GM19043 (cell line): ENCODE measurements around the gene ENPEP.
"Not testable (repeated sequence)": the region's sequence is repeated elsewhere in the genome, so short reads cannot be mapped to it uniquely, and the experiment has no call there.

Source experiments
- ATAC-seq: cut with Tn5 transposase; IDR thresholded peaks from one replicate; pipeline ENCODE4 v1.9.1; 2021; ENCODE audit warnings: low read depth; ENCODE audit not compliant: unreplicated experiment

Gene ENPEP

GRCh38 chr4:110483516-110483915, 7.6 kb downstream of the ENPEP start:
- ATAC-seq = no peak

- ATAC-seq = peak; percentile 99
Measured at GRCh38 chr4:110484029-110484428, 8.1 kb downstream of the ENPEP start.

GRCh38 chr4:110484767-110485166, 8.8 kb downstream of the ENPEP start:
- ATAC-seq = no peak

GRCh38 chr4:110485452-110485851, 9.5 kb downstream of the ENPEP start:
- no peak for ATAC-seq

GRCh38 chr4:110486256-110486655, 10.3 kb downstream of the ENPEP start:
- no peak for ATAC-seq

- not testable (repeated sequence) for ATAC-seq
Measured at GRCh38 chr4:110486850-110487249, 10.9 kb downstream of the ENPEP start.

GRCh38 chr4:110487873-110488272, 11.9 kb downstream of the ENPEP start:
- ATAC-seq = no peak

GRCh38 chr4:110489901-110490508, 14.1 kb downstream of the ENPEP start:
- ATAC-seq = no peak

GRCh38 chr4:110492522-110492921, 16.6 kb downstream of the ENPEP start:
- no peak for ATAC-seq

GRCh38 chr4:110493520-110493919, 17.6 kb downstream of the ENPEP start:
- no peak for ATAC-seq

- ATAC-seq = no peak
Measured at GRCh38 chr4:110498420-110498819, 22.5 kb downstream of the ENPEP start.

- ATAC-seq = no peak
Measured at GRCh38 chr4:110499126-110499525, 23.2 kb downstream of the ENPEP start.

GRCh38 chr4:110501826-110502225, 25.9 kb downstream of the ENPEP start:
- no peak for ATAC-seq

GRCh38 chr4:110503270-110504083, 27.5 kb downstream of the ENPEP start:
- ATAC-seq = no peak

- ATAC-seq = no peak
Measured at GRCh38 chr4:110504084-110504435, 28.1 kb downstream of the ENPEP start.

- no peak for ATAC-seq
Measured at GRCh38 chr4:110505440-110505839, 29.5 kb downstream of the ENPEP start.

GRCh38 chr4:110508827-110509710, 33.1 kb downstream of the ENPEP start:
- no peak for ATAC-seq

- ATAC-seq = no peak
Measured at GRCh38 chr4:110510277-110510676, 34.3 kb downstream of the ENPEP start.

GRCh38 chr4:110510955-110511544, 35.1 kb downstream of the ENPEP start:
- ATAC-seq = no peak

- ATAC-seq = no peak
Measured at GRCh38 chr4:110512901-110513300, 36.9 kb downstream of the ENPEP start.
